Measurements from ENCODE around the gene AMER3. TPM values are rescaled to one million over a fixed set of nuclear protein-coding genes. Genes with fewer than 3 reads are reported as not detected.

Gene AMER3
- total RNA-seq, 2 experiments from 2014 or later = not detected

DNA sequence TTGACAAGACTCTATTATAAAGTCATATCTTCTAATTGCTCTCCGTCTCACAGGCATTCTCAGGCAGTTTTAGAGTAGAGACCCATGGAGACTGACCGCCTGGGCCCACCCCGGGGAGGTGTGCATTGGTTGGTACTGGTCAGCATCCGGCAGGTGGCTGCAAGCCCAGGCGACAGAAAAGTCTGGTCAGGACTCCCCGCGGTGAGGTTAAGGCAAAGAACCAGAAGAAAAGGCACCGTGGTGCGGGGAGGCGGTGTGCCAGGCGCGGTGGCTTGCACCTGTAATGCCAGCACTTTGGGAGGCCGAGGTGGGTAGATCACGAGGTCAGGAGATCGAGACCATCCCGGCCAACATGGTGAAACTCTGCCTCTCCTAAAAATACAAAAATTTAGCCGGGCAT is 32.5 kb downstream of the AMER3 start:
- no peaks in the 10 kb centered on the region for H3K36me3 ChIP-seq (ENCODE audit: insufficient read depth, low read length)
- Mint-ChIP-seq H3K36me3 (ENCODE audit: low read depth) (no peaks in the 10 kb centered on the region), H3K4me1 (ENCODE audit: low read depth) (no peaks in the 10 kb centered on the region), H3K9me3 (no peaks in the 10 kb centered on the region), H3K4me3 (no peak overlapping the region), H3K27ac (no peak overlapping the region), H3K27me3 (no peaks in the 10 kb centered on the region)
- ATAC-seq (ENCODE audit: poor library complexity) (no peak), DNase-seq (no peak)
- no peak overlapping the region for H3K27ac ChIP-seq (ENCODE audit: low read depth in 1 of 2, low read length in 2 of 2)
- POLR2A ChIA-PET = no interaction called here
- TF ChIP-seq, protein P1, sequence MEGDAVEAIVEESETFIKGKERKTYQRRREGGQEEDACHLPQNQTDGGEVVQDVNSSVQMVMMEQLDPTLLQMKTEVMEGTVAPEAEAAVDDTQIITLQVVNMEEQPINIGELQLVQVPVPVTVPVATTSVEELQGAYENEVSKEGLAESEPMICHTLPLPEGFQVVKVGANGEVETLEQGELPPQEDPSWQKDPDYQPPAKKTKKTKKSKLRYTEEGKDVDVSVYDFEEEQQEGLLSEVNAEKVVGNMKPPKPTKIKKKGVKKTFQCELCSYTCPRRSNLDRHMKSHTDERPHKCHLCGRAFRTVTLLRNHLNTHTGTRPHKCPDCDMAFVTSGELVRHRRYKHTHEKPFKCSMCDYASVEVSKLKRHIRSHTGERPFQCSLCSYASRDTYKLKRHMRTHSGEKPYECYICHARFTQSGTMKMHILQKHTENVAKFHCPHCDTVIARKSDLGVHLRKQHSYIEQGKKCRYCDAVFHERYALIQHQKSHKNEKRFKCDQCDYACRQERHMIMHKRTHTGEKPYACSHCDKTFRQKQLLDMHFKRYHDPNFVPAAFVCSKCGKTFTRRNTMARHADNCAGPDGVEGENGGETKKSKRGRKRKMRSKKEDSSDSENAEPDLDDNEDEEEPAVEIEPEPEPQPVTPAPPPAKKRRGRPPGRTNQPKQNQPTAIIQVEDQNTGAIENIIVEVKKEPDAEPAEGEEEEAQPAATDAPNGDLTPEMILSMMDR (IDR thresholded peaks at IDR 0.05) = no peak
- no peaks in the 10 kb centered on the region for H3K9me3 ChIP-seq (ENCODE audit: control insufficient read depth in 1 of 2, insufficient read depth in 1 of 2, low read length in 2 of 2)
- intact Hi-C loops (cut with DNase I, micrococcal nuclease) = no loop called here
- CTCF ChIA-PET = no interaction called here
- no peaks in the 10 kb centered on the region for H3K4me1 ChIP-seq (ENCODE audit: insufficient read depth, low read length)
- no peak overlapping the region for H3K4me3 ChIP-seq (ENCODE audit: low read length)
- no peaks in the 10 kb centered on the region for H3K27me3 ChIP-seq (ENCODE audit: control insufficient read depth in 1 of 2, insufficient read depth in 2 of 2, low read length in 2 of 2)

DNA sequence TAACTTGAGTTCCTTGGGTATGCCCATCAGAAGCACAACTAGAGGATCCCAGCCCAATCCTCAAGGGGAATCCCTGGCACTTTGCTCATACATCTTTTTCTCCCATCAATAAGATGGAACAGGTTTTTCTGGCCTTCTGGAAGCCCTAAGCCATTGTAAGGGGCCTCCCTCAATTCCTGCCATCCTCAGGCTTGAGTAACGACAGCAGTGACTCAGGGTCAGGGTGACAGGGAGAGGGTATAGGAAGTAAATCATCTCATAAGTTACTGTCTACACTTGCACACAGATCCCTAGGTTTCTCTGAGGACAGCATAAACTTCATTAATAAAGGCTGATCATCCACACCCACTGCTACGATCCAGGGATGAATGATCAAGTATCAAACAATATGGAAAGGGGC is 35.0 kb downstream of the AMER3 start:
- H3K4me1 Mint-ChIP-seq (ENCODE audit: low read depth) = no peaks in the 10 kb centered on the region
- ChIA-PET POLR2A (no interaction called here), CTCF (no interaction called here)
- H3K36me3 Mint-ChIP-seq (ENCODE audit: low read depth) = no peaks in the 10 kb centered on the region
- TF ChIP-seq, protein P1 (IDR thresholded peaks at IDR 0.05) = no peak
- H3K27me3 Mint-ChIP-seq = peaks cover 4% of the 10 kb centered on the region
- Histone ChIP-seq H3K27me3 (ENCODE audit: control insufficient read depth in 1 of 2, insufficient read depth in 2 of 2, low read length in 2 of 2) (no peaks in the 10 kb centered on the region), H3K9me3 (ENCODE audit: control insufficient read depth in 1 of 2, insufficient read depth in 1 of 2, low read length in 2 of 2) (no peaks in the 10 kb centered on the region), H3K27ac (ENCODE audit: low read depth in 1 of 2, low read length in 2 of 2) (no peak overlapping the region), H3K4me1 (ENCODE audit: insufficient read depth, low read length) (no peaks in the 10 kb centered on the region), H3K36me3 (ENCODE audit: insufficient read depth, low read length) (no peaks in the 10 kb centered on the region), H3K4me3 (ENCODE audit: low read length) (no peak overlapping the region)
- ATAC-seq (ENCODE audit: poor library complexity) (no peak), DNase-seq (no peak)
- no peaks in the 10 kb centered on the region for H3K9me3 Mint-ChIP-seq
- H3K27ac Mint-ChIP-seq = no peak overlapping the region
- intact Hi-C loops (cut with DNase I, micrococcal nuclease) = loop anchor here in 1 of 2 experiments (10.0 kb wide), 1 partner anchor 704 kb away; the partner anchor contains the start of gene MZT2A
- no peak overlapping the region for H3K4me3 Mint-ChIP-seq

DNA sequence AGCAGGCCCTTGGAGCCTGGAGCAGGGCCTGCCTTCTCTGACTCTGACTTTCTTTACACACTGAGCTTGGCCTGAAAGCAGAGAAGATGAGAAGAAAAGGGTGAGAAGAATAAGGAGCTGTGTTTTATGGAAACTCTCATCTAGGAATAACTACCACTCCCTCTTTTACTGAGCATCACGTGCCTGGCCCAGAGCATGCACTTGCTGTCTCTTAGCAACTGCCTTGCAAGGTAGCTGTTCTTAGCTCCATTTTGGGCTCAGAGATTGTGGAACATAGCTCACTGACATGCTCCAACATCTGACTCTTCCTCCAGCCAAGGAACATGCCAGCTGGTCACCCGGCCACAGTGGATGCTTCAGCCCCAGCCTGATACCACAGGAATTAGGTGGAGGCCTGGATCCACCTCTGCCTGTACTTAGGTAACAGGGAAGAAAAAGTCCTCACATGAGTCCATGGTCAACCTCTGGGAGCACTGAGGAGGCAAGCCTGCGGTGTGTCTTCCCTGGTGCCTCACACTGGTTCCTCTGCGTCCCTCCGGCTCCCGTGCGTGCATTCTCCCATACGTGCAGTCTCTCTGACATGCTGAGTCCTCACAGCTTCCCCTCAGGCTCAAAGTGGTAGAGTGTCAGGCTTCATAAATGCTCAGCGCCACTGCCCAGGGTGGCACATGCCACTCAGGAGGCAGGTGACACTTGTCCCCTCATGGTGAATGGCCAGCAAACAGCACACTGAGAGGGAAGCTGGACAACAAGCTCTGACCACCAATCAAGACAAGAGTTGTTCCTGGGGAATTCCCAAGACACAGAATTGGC is 35.7 kb downstream of the AMER3 start:
- Mint-ChIP-seq H3K4me3 (no peak overlapping the region), H3K27ac (no peak overlapping the region), H3K27me3 (peaks cover 4% of the 10 kb centered on the region), H3K4me1 (ENCODE audit: low read depth) (no peaks in the 10 kb centered on the region), H3K36me3 (ENCODE audit: low read depth) (no peaks in the 10 kb centered on the region), H3K9me3 (no peaks in the 10 kb centered on the region)
- no peaks in the 10 kb centered on the region for H3K36me3 ChIP-seq (ENCODE audit: insufficient read depth, low read length)
- H3K27ac ChIP-seq (ENCODE audit: low read depth in 1 of 2, low read length in 2 of 2) = no peak overlapping the region
- DNase-seq (no peak), ATAC-seq (ENCODE audit: poor library complexity) (no peak)
- POLR2A ChIA-PET = no interaction called here
- H3K4me1 ChIP-seq (ENCODE audit: insufficient read depth, low read length) = no peaks in the 10 kb centered on the region
- peaks cover 0 to 2% of the 10 kb centered on the region in 2 experiments for H3K27me3 ChIP-seq (ENCODE audit: control insufficient read depth in 1 of 2, insufficient read depth in 2 of 2, low read length in 2 of 2)
- intact Hi-C loops (cut with DNase I, micrococcal nuclease) = loop anchor here in 1 of 2 experiments (10.0 kb wide), 1 partner anchor 704 kb away; the partner anchor contains the start of gene MZT2A
- TF ChIP-seq, protein P1 (IDR thresholded peaks at IDR 0.05) = no peak
- CTCF ChIA-PET = no interaction called here
- H3K4me3 ChIP-seq (ENCODE audit: low read length) = no peak overlapping the region
- H3K9me3 ChIP-seq (ENCODE audit: control insufficient read depth in 1 of 2, insufficient read depth in 1 of 2, low read length in 2 of 2) = no peaks in the 10 kb centered on the region

Data from CD4-positive, alpha-beta T cell (primary cell).